K562 (cell line): ENCODE results near the gene FGGY. TPM values are rescaled to one million over a fixed set of nuclear protein-coding genes. Genes with fewer than 3 reads are reported as not detected.

Experiments
- BHLHE40 ChIP-seq: IDR thresholded peaks from 2 replicates; pipeline ENCODE4 v1.6.1; 2011; ENCODE audit warnings: low read length, improper control_type of control experiment
- EWSR1 ChIP-seq: fragments of 450-650 bp; IDR thresholded peaks from 2 replicates; pipeline ENCODE4 v1.6.1; 2018; ENCODE audit warnings: borderline replicate concordance, mild to moderate bottlenecking, low read depth, moderate library complexity; ENCODE audit not compliant: partially characterized antibody
- FOXJ3 ChIP-seq: sonication (generic); formaldehyde crosslinking; IDR thresholded peaks from 2 replicates; pipeline ENCODE4 v1.4.0; 2020; ENCODE audit warnings: mild to moderate bottlenecking, missing genetic modification reagents
- GABPA ChIP-seq: fragments of 200-800 bp; sonication (Bioruptor generic); conservative IDR thresholded peaks from 2 replicates; pipeline ENCODE4 v1.6.1; 2016; ENCODE audit warnings: low read depth, missing genetic modification characterization, missing compliant biosample characterization
- JUNB ChIP-seq: fragments of 450-650 bp; formaldehyde crosslinking; conservative IDR thresholded peaks from 2 replicates; pipeline ENCODE4 v1.4.0; 2020; ENCODE audit warnings: mild to moderate bottlenecking
- MAFK ChIP-seq: IDR thresholded peaks from 2 replicates; pipeline ENCODE4 v1.6.1; 2011; ENCODE audit warnings: low read length, improper control_type of control experiment
- NCOA1 ChIP-seq: fragments of 450-650 bp; IDR thresholded peaks from 2 replicates; pipeline ENCODE4 v1.6.1; 2016; ENCODE audit warnings: low read depth
- RBM22 ChIP-seq: fragments of 200-400 bp; formaldehyde crosslinking; IDR thresholded peaks from 2 replicates; pipeline ENCODE4 v1.6.1; 2018; ENCODE audit warnings: low read length, low read depth; ENCODE audit not compliant: poor library complexity, severe bottlenecking
- TOE1 ChIP-seq, 2 experiments: fragments of 450-650 bp in 1 of 2; sonication (generic) in 1 of 2; formaldehyde crosslinking in 1 of 2; IDR thresholded peaks; 2 replicates each; pipeline versions ENCODE4 v1.7.1 to v1.8.0; 2016 to 2022; ENCODE audit warnings: borderline replicate concordance in 2 of 2, mild to moderate bottlenecking in 2 of 2, antibody characterized with exemption in 1 of 2, inconsistent platforms in 1 of 2, low read depth in 1 of 2, missing genetic modification reagents in 1 of 2, moderate library complexity in 1 of 2
- XRCC4 ChIP-seq: IDR thresholded peaks from one replicate; pipeline ENCODE4 v1.6.1; 2011; ENCODE audit not compliant: insufficient read depth, insufficient read length; ENCODE audit errors: extremely low read depth
- ZNF324 ChIP-seq: fragments of 250-450 bp; sonication (Bioruptor Pico); IDR thresholded peaks from 2 replicates; pipeline ENCODE4 v1.4.0; 2020; ENCODE audit warnings: mild to moderate bottlenecking
- polyA plus RNA-seq, 8 experiments: library from polyadenylated mRNA; depleted of rRNA in 4 of 8; stranded (reverse) in 5 of 8; unstranded in 3 of 8; fragments of >200 nt; fragmentation: Nextera tagmentation in 2 of 8; fragmentation: Illumina TruSeq in 1 of 8; extraction: Ambion mirVana in 2 of 8; extraction: Trizol in 1 of 8; gene quantifications; 2 replicates each; pipeline versions ENCODE4 v1.2.1 to v1.2.3, GENCODE V29; 2011 to 2014; ENCODE audit warnings: inconsistent platforms in 1 of 8, missing spikeins in 1 of 8
- total RNA-seq, 7 experiments: library from RNA; depleted of rRNA in 6 of 7; stranded (reverse); fragments of >200 nt in 6 of 7; fragmentation: Illumina TruSeq in 2 of 7; extraction: Trizol in 2 of 7; gene quantifications; 2 replicates each; pipeline versions ENCODE4 v1.2.1 to v1.2.3, GENCODE V29; 2011 to 2021; ENCODE audit warnings: low replicate concordance in 1 of 7
- TF ChIP-seq, protein P1 (sequence below): sonication (generic); formaldehyde crosslinking; IDR thresholded peaks from 2 replicates; pipeline ENCODE4 v1.4.0; 2020; ENCODE audit warnings: mild to moderate bottlenecking, missing genetic modification reagents
- TF ChIP-seq, protein P2 (sequence below): fragments of 250-450 bp; sonication (Bioruptor Pico); IDR thresholded peaks from 2 replicates; pipeline ENCODE4 v1.4.0; 2020
- TF ChIP-seq, protein P3 (sequence below): fragments of 250-450 bp; sonication (Bioruptor Pico); IDR thresholded peaks from 2 replicates; pipeline ENCODE4 v1.4.0; 2020; ENCODE audit warnings: mild to moderate bottlenecking, moderate library complexity
- TF ChIP-seq, protein P4 (sequence below): fragments of 450-650 bp; formaldehyde crosslinking; IDR thresholded peaks from 2 replicates; pipeline ENCODE4 v1.4.0; 2020; ENCODE audit warnings: mild to moderate bottlenecking, moderate library complexity

Gene FGGY
- total and polyA plus RNA-seq, 9 of the 15 experiments (the other 6 are each of a cell fraction or from before 2014, with no cell fraction given): 9.7 to 19.2 (median 12.6) TPM

DNA sequence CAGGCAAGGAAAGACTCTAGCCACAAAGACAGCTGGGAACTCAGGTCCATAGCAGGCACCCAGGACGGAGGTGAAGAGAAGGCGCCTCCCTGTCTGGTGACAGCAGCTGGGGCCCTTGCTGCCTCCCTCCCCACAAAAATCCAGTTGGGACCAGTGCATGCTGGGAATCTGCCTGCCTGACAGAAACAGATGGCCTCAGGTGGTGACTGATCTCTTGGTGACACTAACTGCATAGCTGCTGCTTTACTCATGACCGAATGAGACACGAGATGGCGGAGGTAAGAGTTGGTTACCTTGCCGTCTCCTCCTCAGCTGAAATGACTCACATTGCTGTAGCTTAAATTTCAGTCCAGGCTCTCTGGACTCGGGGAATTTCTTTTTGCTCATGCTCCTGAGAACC lies 130.3 kb downstream of the FGGY start (continued):
- TF ChIP-seq FOXJ3 (CRISPR knock-in tag) (no peak), NCOA1 (no peak), EWSR1 (no peak), GABPA (tag) (no peak), BHLHE40 (peak; percentile 49), RBM22 (no peak), XRCC4 (no peak), JUNB (CRISPR knock-in tag) (no peak), ZNF324 (no peak), MAFK (peak; percentile 41; the same call in 1 of the 2 replicates), TOE1 (IDR thresholded peaks at IDR 0.05; ENCODE audit: borderline replicate concordance) (no peak), TOE1 (CRISPR knock-in tag; IDR thresholded peaks at IDR 0.05; ENCODE audit: borderline replicate concordance, low read depth) (no peak)
- TF ChIP-seq, protein P1, sequence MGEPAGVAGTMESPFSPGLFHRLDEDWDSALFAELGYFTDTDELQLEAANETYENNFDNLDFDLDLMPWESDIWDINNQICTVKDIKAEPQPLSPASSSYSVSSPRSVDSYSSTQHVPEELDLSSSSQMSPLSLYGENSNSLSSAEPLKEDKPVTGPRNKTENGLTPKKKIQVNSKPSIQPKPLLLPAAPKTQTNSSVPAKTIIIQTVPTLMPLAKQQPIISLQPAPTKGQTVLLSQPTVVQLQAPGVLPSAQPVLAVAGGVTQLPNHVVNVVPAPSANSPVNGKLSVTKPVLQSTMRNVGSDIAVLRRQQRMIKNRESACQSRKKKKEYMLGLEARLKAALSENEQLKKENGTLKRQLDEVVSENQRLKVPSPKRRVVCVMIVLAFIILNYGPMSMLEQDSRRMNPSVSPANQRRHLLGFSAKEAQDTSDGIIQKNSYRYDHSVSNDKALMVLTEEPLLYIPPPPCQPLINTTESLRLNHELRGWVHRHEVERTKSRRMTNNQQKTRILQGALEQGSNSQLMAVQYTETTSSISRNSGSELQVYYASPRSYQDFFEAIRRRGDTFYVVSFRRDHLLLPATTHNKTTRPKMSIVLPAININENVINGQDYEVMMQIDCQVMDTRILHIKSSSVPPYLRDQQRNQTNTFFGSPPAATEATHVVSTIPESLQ (CRISPR knock-in tag): no peak
- TF ChIP-seq, protein P2, sequence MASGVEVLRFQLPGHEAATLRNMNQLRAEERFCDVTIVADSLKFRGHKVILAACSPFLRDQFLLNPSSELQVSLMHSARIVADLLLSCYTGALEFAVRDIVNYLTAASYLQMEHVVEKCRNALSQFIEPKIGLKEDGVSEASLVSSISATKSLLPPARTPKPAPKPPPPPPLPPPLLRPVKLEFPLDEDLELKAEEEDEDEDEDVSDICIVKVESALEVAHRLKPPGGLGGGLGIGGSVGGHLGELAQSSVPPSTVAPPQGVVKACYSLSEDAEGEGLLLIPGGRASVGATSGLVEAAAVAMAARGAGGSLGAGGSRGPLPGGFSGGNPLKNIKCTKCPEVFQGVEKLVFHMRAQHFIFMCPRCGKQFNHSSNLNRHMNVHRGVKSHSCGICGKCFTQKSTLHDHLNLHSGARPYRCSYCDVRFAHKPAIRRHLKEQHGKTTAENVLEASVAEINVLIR (CRISPR knock-in tag): no peak
- TF ChIP-seq, protein P3, sequence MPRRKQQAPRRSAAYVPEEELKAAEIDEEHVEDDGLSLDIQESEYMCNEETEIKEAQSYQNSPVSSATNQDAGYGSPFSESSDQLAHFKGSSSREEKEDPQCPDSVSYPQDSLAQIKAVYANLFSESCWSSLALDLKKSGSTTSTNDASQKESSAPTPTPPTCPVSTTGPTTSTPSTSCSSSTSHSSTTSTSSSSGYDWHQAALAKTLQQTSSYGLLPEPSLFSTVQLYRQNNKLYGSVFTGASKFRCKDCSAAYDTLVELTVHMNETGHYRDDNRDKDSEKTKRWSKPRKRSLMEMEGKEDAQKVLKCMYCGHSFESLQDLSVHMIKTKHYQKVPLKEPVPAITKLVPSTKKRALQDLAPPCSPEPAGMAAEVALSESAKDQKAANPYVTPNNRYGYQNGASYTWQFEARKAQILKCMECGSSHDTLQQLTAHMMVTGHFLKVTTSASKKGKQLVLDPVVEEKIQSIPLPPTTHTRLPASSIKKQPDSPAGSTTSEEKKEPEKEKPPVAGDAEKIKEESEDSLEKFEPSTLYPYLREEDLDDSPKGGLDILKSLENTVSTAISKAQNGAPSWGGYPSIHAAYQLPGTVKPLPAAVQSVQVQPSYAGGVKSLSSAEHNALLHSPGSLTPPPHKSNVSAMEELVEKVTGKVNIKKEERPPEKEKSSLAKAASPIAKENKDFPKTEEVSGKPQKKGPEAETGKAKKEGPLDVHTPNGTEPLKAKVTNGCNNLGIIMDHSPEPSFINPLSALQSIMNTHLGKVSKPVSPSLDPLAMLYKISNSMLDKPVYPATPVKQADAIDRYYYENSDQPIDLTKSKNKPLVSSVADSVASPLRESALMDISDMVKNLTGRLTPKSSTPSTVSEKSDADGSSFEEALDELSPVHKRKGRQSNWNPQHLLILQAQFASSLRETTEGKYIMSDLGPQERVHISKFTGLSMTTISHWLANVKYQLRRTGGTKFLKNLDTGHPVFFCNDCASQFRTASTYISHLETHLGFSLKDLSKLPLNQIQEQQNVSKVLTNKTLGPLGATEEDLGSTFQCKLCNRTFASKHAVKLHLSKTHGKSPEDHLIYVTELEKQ (CRISPR knock-in tag): 0 out of 2 replicates have a peak, but pooled peaks have one; percentile 44
- TF ChIP-seq, protein P4, sequence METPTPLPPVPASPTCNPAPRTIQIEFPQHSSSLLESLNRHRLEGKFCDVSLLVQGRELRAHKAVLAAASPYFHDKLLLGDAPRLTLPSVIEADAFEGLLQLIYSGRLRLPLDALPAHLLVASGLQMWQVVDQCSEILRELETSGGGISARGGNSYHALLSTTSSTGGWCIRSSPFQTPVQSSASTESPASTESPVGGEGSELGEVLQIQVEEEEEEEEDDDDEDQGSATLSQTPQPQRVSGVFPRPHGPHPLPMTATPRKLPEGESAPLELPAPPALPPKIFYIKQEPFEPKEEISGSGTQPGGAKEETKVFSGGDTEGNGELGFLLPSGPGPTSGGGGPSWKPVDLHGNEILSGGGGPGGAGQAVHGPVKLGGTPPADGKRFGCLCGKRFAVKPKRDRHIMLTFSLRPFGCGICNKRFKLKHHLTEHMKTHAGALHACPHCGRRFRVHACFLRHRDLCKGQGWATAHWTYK (CRISPR knock-in tag): no peak
